Erythroblast (primary cell): ENCODE results near the gene SPATS2.
"Not testable (repeated sequence)": the region's sequence is repeated elsewhere in the genome, so short reads cannot be mapped to it uniquely, and the experiment has no call there.

Source experiments
- DNase-seq, 2 experiments: peaks; one replicate each; lab custom pipeline; 2025; lab: John Stamatoyannopoulos, UW
- GATA1 ChIP-seq: IDR thresholded peaks from 2 replicates; pipeline ENCODE4 v1.6.1; 2011; ENCODE audit warnings: low read depth, mild to moderate bottlenecking, control low read depth, low read length, moderate library complexity
- POLR2A ChIP-seq: IDR thresholded peaks from 2 replicates; pipeline ENCODE4 v1.6.1; 2011; ENCODE audit warnings: mild to moderate bottlenecking, low read length

The SPATS2 gene

DNA sequence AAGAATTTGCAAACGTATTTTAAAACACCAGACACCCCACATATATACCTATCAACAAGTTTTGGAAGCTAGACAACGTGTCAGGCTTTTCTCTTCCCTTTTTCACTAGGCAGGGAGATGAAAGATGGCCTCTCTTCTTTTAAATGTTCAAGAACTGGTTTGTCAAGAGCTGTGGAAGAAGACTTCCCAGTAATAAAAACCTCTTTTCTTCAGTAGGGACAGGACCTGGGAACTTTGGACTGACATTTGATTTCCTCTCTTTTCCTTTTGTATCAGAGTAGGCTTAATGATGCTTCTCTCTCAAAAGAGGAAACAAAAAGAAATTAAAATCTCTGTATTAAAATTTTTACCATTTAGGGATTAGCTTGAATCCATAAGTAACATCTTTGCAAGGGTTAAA lies 49.6 kb downstream of the SPATS2 start:
- DNase-seq = no peak
- TF ChIP-seq POLR2A (no peak), GATA1 (no peak)

DNA sequence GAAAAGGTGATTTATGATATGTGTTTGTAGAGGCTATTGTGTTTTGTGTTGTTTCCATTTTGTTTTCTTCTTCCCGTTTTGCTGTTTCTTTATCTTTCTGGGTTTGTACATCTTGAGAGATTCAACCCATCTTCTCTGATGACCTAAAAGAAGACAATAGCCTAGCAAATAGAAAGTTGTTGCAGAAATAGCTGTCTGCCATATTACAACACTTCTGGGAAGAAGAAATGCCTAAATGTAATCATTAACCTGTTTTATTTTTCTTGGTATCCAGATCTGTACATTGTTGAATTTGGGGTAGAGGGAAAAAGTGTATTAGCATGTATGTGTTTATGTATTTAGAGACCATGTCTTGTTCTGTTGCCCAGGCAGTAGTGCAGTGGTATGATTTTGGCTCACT lies 50.3 kb downstream of the SPATS2 start:
- DNase-seq = no peak
- no peak for TF ChIP-seq GATA1
- no peak for TF ChIP-seq POLR2A

DNA sequence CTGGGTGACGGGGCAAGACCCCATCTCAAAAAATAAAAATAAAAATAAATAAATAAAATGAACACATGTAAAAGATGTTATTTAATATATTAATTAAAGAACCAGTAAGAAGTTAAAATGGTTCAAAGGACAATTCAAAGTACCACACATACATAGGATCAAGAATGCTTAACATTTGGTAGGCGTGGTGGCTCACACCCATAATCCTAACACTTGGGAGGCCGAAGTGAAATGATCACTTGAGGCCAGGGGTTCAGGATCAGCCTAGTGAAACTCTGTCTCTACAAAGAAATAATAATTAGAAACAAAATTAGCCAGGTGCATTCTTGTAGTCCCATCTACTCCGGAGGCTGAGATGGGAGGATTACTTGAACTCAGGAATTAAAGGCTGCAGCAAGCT lies 53.3 kb downstream of the SPATS2 start:
- no peak for TF ChIP-seq POLR2A
- no peak for TF ChIP-seq GATA1
- DNase-seq = no peak

DNA sequence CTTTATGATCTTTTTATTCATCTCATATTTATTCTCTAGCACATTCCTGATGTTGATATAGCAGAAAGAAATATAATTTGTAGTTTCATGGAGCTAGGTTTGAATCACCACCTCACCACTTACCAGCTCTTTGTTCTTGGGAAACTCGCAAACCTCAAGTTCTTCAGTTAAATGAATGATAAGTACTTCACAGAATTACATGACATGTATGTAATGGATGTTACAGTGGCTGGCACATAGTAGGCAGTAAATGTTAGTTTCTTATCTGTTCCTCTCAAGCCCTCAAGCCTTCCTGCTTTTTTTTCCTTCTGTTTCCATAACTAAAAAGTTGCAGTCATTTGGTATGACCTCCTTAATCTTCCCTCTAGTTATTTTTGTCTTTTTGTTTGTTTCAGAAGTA lies 54.9 kb downstream of the SPATS2 start:
- TF ChIP-seq GATA1 (no peak), POLR2A (no peak)
- peak; percentile 10 to 11 for DNase-seq

DNA sequence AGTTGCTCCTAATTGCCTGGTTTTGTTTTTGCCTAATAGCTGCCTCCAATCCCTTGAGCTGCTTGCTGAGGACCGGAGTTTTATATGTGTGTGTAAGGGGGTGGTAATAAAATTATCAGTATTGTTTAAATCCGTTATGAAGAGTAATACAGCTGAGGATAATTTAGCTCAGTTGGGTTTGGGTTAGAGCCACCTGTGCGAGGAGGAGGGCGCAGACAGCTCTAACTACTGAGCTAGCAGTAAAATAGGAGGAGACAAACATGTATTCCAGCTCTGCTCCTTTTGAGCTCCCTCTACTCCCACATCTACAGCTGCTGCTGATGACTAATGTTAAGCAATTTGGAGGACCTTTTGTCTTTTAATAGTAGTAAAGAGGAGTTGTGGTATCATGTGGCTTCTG lies 61.5 kb downstream of the SPATS2 start:
- TF ChIP-seq GATA1 = no peak
- no peak for TF ChIP-seq POLR2A
- no peak for DNase-seq

DNA sequence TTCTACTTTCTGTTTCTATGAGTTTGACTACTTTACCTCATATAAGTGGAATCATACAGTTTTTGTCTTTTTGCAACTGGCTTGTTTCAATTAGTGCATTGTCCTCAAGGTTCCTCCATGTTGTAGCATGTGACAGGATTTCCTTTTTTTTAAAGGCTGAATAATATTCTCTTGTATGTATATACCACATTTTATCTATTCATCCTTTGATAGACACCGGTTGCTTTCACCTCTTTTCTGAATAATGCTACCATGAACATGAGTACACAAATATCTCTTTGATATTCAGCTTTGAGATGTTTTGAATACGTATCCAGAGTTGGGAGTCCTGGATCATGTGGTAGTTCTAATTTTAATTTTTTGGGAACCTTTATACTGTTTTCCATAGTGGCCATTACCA lies 65.4 kb downstream of the SPATS2 start:
- TF ChIP-seq POLR2A (no peak), GATA1 (no peak)
- no peak for DNase-seq

DNA sequence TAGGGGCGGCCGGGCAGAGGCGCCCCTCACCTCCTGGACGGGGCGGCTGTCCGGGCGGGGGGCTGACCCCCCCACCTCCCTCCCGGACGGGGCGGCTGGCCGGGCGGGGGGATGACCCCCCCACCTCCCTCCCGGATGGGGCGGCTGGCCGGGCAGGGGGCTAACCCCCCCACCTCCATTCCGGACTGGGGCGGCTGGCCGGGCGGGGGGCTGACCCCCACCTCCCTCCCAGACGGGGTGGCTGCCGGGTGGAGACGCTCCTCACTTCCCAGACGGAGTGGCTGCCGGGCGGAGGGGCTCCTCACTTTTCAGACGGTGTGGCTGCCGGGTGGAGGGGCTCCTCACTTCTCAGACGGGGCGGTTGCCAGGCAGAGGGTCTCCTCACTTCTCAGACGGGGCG lies 69.5 kb downstream of the SPATS2 start:
- not testable (repeated sequence) for DNase-seq

DNA sequence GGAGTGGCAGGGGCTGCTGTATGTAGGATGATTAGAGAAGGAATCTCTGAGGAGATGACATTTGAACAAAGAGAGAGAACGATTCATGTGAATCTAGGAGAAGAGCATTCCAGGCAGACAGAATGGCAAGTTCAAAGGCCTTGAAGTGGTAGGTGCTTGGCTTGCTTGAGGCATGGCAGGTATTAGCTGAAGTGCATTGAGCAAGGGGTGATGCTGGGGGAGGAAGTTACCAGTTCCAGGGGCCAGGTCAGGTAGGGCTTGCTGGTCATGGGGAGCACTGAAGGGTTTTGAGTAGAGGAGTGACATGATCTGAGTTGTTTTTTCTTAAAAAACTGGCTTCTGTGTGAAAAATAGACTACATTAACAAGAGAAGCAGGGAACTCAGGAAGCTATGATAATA lies 71.8 kb downstream of the SPATS2 start:
- DNase-seq = no peak
- TF ChIP-seq GATA1 (no peak), POLR2A (no peak)

DNA sequence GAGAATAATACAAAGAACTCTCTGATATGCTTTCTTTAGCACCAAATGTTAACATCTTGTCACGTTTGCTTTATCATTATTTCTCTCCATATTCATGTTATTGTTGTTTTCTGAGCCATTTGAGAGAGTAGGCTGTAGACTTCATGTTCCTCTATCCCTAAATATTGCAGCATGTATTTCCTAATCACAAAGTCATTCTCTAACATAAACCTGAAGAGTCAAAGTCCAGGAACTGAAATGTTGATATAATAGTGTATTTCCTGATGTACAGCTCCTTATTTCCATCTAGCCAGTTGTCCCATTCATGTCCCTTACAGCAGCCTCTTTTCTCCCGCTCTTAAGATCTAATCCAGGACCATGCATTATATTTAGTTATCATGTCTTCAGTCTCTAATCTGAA lies 72.8 kb downstream of the SPATS2 start:
- no peak for TF ChIP-seq GATA1
- no peak for TF ChIP-seq POLR2A
- DNase-seq = no peak

DNA sequence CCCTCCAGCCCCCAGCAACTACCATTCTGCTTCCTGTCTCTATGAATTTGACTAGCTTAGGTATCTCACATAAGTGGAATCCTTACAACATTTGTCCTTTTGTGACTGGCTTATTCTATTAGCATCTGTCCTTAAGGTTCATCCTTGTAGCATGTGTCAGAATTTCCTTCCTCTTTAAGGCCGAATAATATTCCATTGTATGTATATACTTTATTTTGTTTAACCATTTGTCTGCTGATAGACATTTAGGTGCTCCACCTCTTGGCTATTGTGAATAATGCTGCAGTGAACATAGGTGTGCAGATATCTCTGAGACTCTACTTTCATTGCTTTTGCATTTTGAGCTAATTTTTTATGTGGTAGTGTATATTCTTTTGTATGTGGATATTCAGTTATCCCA lies 75.7 kb downstream of the SPATS2 start:
- no peak for TF ChIP-seq POLR2A
- no peak for TF ChIP-seq GATA1
- DNase-seq = no peak

DNA sequence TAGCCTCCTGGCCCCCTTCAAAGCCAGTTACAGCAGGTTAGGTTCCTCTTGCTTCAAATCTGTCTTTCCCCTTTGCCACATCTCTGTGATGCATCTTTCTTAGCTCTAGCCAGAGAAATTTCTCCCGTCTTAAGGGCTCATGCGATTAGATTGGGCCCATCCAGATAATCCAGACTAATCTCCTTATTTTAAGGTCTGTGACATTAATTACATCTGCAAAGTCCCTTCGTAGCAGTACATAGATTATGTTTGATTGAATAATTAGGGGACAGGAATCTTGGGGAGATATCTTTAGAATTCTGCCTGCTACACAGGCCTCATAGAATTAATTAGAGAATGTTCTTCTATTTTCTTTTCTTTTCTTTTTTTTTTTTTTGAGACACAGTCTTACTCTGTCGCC lies 79.3 kb downstream of the SPATS2 start:
- TF ChIP-seq GATA1 (no peak), POLR2A (no peak)
- DNase-seq = no peak

DNA sequence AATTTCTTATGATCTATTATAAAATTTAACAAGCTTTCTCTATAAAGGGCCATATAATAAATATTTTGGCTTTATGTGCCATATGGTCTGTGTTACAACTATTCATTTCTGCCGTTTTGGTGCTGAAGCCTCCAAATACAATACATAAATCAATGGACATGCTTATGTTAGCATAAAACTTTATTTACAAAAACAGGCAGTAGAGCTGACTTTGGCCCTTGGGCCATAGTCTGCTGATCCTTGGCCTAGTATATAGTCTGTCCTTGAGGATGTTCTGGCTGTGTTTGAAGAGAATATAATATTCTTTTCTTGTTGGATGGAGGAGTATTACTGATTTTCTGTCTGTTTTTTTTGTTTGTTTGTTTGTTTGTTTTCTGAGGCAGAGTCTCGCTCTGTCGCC lies 81.6 kb downstream of the SPATS2 start:
- TF ChIP-seq GATA1 (no peak), POLR2A (no peak)
- DNase-seq = no peak

DNA sequence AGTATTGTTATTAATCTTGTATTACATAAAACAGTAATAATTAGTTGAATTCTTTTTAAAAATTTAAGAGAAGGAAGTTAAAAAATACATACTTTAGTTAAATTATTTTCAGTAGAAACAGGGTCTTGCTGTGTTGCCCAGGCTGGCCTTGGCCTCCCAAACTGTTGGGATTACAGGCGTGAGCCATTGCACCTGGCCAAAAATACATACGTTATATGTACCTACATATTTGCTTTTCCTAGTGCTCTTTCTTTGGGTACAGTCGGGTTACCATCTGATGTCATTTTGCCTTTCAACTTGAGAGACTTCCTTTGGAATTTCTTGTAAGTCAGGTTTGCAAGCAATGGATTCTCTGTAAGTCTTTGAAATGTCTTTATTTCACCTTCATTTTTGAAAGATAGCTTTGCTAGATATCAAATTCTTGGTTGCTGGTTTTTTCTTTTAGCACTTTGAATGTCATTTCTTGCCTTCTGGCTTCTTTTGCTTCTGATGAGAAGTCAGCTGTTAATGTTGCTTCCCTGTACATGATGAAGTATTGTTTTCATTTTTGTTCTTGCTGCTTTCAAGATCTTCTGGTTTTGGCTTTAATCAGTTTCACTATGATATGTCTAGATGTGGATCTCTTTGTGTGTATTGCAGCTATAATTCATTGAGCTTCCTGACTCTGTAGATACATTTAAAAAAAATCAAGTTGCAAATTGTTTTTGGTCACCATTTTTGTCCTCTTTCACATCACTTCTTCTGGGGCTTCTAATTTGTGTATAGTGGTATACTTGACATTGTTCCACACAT lies 84.4 kb downstream of the SPATS2 start:
- no peak for TF ChIP-seq GATA1
- TF ChIP-seq POLR2A = no peak
- no peak for DNase-seq

DNA sequence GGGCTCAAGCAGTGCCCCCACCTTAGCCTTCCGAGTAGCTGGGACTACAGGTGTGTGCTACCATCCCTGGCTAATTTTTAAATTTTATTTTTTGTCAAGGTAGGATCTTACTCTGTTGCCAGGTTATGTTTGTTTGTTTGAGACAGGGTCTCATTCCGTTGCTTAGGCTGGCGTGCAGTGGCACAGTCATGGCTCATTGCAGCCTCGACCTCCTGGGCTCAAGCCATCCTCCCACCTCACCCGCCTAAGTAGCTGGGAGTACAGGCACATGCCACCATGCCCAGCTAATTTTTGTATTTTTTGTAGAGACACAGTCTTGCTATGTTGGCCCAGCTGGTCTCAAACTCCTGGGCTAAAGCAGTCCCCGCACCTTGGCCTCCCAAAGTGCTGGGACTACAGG lies 88.2 kb downstream of the SPATS2 start:
- no peak for DNase-seq
- TF ChIP-seq GATA1 (no peak), POLR2A (no peak)

DNA sequence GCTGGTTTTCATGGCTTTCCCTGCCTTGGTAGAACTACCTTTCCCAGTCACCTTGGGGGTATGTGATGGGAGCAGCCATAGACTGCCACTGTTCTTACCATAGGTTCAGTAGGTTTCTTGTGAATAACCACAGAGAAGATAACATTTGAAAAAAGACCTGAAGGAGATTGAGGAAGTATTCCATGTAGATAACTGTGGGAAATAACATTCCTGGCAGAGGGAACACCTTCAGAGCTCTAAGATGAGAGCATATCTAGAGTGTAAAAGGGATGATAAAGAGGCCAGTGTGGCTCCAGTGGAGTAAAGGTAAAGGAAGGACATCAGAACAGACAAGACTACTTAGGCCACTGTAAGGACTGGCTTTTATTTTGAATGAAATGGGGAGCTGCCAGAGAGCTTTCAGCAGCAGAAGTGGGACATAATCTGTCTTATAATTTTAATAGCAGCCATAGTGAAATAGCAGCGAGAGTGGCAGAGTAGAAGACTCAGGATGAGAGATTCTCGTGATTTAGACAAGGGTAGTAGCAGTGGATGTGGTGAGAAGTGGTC lies 88.9 kb downstream of the SPATS2 start:
- TF ChIP-seq GATA1 (no peak), POLR2A (no peak)
- no peak for DNase-seq

DNA sequence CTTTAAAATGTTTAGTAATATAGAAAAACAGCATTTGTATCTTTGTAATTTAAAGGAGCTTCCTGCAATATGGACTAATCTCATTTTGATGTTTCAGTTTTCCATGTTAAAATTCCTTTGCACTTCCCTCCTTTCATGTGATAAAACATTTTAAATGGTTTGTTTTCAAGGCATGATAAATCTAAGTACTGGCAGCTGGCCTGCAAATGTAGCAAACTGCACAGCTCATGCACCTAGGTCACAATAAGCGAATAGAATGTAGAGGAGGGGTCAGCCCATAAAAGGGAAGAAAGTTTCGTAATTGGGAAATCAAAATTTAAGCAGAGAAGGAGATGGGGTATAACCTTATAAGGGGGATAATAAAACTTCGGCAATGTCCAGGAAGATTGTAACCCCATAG lies 91.6 kb downstream of the SPATS2 start:
- no peak for TF ChIP-seq POLR2A
- TF ChIP-seq GATA1 = no peak
- no peak for DNase-seq
